GM10266 (cell line): ENCODE results near the gene HSD3B1.

ENCODE experiments used
- DNase-seq: peaks from one replicate; pipeline ENCODE4 v3.0.0; 2012; ENCODE audit errors: extremely low spot score
- CTCF ChIP-seq: IDR thresholded peaks from 2 replicates; pipeline ENCODE4 v1.5.1; 2012; ENCODE audit warnings: mild to moderate bottlenecking, low read depth; ENCODE audit not compliant: control insufficient read depth, insufficient read depth; ENCODE audit errors: missing control alignments

The HSD3B1 gene

GRCh38 chr1:119542492-119542946 lies 35.5 kb downstream of the HSD3B1 start:
- DNase-seq: no peak
- no peak for TF ChIP-seq CTCF

GRCh38 chr1:119544165-119544762 lies 37.3 kb downstream of the HSD3B1 start:
- peak; percentile 9 for DNase-seq
- TF ChIP-seq CTCF: peak; percentile 49

DNA sequence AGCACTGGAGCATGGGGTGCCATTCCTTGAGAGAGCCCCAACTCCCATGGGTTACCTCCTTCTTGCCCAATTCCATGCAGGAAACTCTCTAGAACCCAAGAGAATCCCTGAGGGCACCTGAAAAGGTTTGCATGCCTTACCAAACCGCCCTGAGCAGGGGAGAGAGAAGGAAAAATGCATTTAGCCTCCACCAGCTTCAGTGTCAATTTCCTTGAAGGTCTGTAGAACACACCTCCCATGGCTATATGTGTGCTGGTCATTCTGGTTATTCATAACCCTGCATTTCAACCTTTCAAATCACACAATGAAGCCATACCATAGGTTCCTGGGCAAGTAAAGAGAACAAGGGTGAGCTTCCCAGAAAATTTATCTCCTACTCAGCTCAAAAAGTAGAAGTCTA lies 39.6 kb downstream of the HSD3B1 start:
- DNase-seq: no peak
- TF ChIP-seq CTCF: no peak

- DNase-seq: no peak
- TF ChIP-seq CTCF: no peak
Measured at GRCh38 chr1:119547306-119547705, 40.3 kb downstream of the HSD3B1 start.

DNA sequence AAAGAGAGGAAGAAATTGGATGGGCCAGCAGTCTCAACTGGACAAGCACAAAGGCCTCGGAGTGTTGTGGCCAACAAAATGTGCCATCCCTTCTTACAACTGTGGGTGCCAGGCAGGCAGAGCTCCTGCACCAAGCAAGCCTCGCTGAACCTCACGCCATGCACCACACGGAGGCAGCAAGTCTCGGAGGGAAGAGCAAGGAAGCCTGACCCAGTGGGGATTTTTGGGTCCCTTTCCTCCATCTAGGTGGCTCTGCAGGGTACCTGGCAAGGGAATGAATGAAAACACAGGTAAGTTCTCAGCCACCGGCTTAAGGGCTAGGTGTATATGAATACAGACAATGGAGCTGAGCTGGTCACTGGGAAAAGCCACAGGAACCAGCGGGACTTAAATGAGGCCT lies 40.8 kb downstream of the HSD3B1 start:
- DNase-seq: no peak
- TF ChIP-seq CTCF: no peak

DNA sequence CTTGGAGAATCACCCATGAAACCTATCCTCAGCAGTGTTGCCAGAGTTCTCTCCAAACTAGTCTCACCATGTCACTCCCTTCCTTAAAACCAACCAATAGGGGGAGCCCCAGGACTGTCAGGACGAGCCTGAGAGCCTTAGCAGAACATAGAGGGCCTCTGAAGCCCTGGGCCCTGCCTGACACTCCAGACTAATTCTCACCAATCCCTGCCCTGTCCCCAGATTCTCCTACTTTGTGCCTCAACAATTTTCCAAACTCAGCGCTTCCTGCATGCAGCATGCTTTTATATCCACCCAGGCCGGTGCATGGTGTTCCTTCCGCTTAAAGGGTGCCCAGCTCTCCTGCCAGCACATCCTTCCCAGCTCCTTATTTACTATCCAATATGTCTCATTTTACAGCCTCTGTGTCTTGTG lies 42.7 kb downstream of the HSD3B1 start:
- peak; percentile 56 for TF ChIP-seq CTCF
- DNase-seq: peak; percentile 25

DNA sequence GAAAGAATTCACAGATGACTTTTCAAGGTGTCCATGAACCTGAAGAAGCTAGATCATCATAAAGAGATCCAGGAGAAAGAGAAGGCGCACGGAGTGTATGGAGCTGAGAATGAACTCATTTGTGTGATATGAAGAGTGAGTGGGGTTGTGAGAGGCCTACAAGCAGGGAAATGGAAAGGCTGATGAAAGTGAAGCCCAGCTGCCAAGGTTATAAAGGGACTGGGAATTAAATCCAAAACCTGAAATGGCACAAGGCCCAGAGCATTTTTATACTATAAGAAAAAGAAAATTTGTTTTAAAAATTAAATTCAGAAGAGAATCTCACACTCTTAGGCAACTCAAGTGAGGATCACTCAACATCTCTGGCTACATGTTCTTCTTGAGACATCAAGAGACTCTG lies 43.4 kb downstream of the HSD3B1 start:
- DNase-seq: no peak
- TF ChIP-seq CTCF: no peak
